Memory B cell (primary cell): Measurements from ENCODE around the gene INVS.
"Not testable (repeated sequence)": the region's sequence is repeated elsewhere in the genome, so short reads cannot be mapped to it uniquely, and the experiment has no call there.

Experiments used
- ATAC-seq: fragments of 150-1000 bp; cut with Tn5 transposase; 2 replicates; pipeline ENCODE4 v1.10.0; 2021; ENCODE audit warnings: low read depth, mild to moderate bottlenecking, moderate library complexity
- DNase-seq, 2 donors: peaks; one replicate each; pipeline ENCODE4 v3.0.0; 2022; ENCODE audit warnings: low spot score in 2 of 2
- H3K27ac Mint-ChIP-seq: one replicate; pipeline ENCODE4 v1.8.0; 2022; ENCODE audit warnings: mild to moderate bottlenecking, moderate library complexity, mixed read lengths
- H3K27me3 Mint-ChIP-seq: one replicate; pipeline ENCODE4 v1.8.0; 2022; ENCODE audit warnings: mixed read lengths
- H3K36me3 Mint-ChIP-seq: one replicate; pipeline ENCODE4 v1.8.0; 2022; ENCODE audit warnings: mild to moderate bottlenecking, mixed read lengths
- H3K4me1 Mint-ChIP-seq: one replicate; pipeline ENCODE4 v1.8.0; 2022; ENCODE audit warnings: mixed read lengths
- H3K4me3 Mint-ChIP-seq: one replicate; pipeline ENCODE4 v1.8.0; 2022; ENCODE audit warnings: mild to moderate bottlenecking, moderate library complexity, mixed read lengths
- H3K9me3 Mint-ChIP-seq: one replicate; pipeline ENCODE4 v1.8.0; 2022; ENCODE audit warnings: mixed read lengths

The INVS gene

DNA sequence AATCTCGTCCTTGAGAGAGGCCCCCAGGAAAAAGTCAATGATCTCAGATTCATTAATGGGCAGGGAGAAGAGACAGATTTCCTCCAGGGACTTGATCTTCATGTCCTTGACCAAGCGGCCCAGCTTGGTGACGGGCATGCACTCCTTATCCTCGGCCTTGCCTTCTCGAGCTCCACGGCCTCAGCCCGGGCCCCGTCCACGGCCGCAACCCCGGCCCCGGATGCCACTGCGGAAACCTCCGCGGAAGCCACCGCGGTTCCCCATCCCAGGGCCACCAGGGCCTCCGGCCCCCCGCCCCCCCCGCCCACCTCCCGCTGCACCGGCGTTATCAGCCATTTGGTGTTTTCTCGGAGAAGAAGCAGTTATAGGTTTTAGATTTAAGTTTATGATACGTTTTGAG is 18.3 kb downstream of the INVS start:
- Mint-ChIP-seq H3K9me3 (no peaks in the 10 kb centered on the region), H3K36me3 (peaks cover 16% of the 10 kb centered on the region), H3K27me3 (no peaks in the 10 kb centered on the region), H3K27ac (no peak overlapping the region), H3K4me1 (peaks cover 9% of the 10 kb centered on the region), H3K4me3 (no peak overlapping the region)
- DNase-seq (no peak), ATAC-seq (no peak)

DNA sequence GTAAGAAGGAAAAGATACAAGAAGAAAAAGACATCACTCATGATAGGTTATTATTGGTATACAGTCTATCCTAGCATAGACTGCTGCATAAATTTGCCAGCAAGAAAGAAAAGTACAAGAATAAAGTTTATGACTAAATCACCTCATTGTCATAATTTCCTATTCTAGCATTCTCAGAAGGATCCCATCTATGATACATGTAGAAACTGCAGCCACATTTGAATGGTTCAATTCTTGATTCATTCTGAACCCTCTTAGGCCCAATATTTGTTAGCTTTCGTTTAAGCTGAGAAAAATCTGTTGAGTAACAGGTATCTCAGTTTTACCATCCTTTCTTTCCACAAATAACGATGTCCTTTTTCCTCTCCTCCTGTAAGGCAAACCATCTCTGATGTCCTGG is 21.2 kb downstream of the INVS start:
- Mint-ChIP-seq H3K27ac (peak overlapping the region; percentile 43), H3K9me3 (no peaks in the 10 kb centered on the region), H3K36me3 (peaks cover 16% of the 10 kb centered on the region), H3K4me1 (peaks cover 6% of the 10 kb centered on the region), H3K4me3 (no peak overlapping the region), H3K27me3 (no peaks in the 10 kb centered on the region)
- no peak for DNase-seq
- no peak for ATAC-seq

DNA sequence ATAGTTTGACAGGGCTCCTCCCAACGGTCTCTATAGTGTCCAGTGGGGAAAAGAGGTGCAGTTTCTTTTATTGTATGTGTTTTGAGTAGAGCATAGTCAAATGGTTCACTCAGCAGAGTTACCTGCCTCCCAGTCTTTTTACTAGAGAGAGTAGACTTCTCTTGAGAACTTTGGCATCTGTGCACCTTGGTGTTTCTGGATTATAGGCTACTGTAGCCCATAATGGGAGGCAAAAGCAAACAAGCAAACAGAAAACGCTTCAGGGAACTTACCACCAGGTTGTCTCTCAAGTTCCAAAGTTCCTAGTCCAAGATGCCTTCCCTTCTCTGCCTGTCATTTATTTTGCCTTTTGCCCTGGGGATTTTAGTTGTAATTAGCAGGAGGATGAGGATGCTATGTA is 26.2 kb downstream of the INVS start:
- no peak for ATAC-seq
- H3K27me3 Mint-ChIP-seq: no peaks in the 10 kb centered on the region
- H3K4me1 Mint-ChIP-seq: peaks cover 4% of the 10 kb centered on the region
- no peak for DNase-seq
- no peak overlapping the region for H3K27ac Mint-ChIP-seq
- peaks cover 22% of the 10 kb centered on the region for H3K36me3 Mint-ChIP-seq
- no peaks in the 10 kb centered on the region for H3K9me3 Mint-ChIP-seq
- H3K4me3 Mint-ChIP-seq: no peak overlapping the region

DNA sequence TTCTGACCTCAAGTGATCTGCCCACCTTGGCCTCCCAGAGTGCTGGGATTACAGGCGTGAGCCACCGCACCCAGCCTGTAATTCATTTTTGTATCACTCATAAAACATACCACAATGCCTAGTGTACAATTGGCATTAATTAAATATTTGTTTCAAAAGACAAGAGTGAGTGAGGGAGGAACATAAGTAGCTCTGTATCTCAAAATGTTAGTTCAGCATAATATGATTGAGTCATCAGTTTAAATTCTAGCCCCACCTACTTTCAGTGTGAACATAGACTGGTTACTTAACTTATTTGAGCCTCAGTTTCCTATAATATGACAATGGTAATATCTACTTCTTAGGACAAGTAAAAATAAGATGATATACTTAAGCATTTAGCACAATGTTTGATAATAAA is 26.9 kb downstream of the INVS start:
- no peak for DNase-seq
- Mint-ChIP-seq H3K27me3 (no peaks in the 10 kb centered on the region), H3K4me3 (no peak overlapping the region), H3K9me3 (no peaks in the 10 kb centered on the region), H3K36me3 (peaks cover 19% of the 10 kb centered on the region), H3K27ac (no peak overlapping the region), H3K4me1 (no peaks in the 10 kb centered on the region)
- no peak for ATAC-seq

DNA sequence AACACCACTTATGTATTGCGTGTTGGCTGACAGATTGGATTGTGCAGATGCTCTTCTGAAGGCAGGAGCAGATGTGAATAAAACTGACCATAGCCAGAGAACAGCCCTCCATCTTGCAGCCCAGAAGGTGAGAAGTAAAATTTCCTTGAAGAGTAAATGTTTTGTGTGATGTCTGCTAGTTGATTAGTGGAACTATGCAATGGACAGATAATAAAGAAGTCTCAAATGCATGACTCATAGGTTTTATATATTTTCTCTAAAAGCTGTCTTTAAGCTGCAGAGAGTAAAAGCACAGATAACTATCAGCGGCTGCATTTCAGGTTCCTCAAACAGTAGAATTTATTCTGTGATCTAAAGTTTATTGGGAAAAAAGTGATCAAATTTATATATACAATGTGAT is 27.4 kb downstream of the INVS start:
- no peak for ATAC-seq
- peaks cover 20% of the 10 kb centered on the region for H3K36me3 Mint-ChIP-seq
- H3K4me1 Mint-ChIP-seq: no peaks in the 10 kb centered on the region
- no peak for DNase-seq
- H3K4me3 Mint-ChIP-seq: no peak overlapping the region
- H3K27ac Mint-ChIP-seq: no peak overlapping the region
- no peaks in the 10 kb centered on the region for H3K27me3 Mint-ChIP-seq
- no peaks in the 10 kb centered on the region for H3K9me3 Mint-ChIP-seq

DNA sequence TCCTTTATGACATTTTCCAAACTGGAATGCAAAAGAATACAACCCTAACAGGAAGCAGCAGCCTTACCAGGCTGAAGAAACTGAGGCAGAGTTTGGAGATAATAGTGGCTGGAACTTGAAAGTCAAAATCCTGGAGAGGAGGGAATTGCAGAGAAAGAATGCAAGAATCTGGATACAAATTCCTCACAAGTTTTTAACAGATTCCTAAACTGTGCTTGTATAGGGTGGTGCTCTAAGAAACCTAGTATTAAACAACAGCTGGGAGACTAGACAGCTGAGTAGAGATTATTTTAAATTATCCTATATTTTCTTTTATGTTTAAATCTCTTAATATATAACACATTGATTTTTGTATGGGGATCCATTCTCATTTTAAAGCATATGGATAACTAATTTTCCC is 30.7 kb downstream of the INVS start:
- Mint-ChIP-seq H3K27ac (no peak overlapping the region), H3K4me3 (no peak overlapping the region), H3K9me3 (no peaks in the 10 kb centered on the region), H3K27me3 (no peaks in the 10 kb centered on the region), H3K36me3 (peaks cover 38% of the 10 kb centered on the region), H3K4me1 (no peaks in the 10 kb centered on the region)
- DNase-seq: no peak
- no peak for ATAC-seq

DNA sequence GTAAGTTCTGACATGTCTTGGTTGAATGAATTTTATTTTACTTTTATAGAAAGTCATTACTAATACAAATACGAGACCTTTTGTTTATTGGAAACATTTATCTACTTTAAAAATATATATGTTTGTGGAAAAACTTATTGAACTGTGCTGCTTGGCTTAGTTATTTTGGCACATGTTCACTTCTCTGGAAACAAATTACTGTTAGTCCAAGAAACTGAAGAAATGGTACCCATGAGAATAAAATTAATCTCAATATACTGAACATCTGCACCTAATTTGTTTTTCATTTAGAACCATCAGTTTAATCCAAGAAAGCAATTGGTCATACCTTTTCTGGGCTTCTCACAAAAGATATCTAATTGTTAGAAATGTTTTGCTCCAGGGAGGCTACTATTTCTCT is 32.2 kb downstream of the INVS start:
- Mint-ChIP-seq H3K36me3 (peaks cover 37% of the 10 kb centered on the region), H3K4me1 (no peaks in the 10 kb centered on the region), H3K27ac (no peak overlapping the region), H3K27me3 (no peaks in the 10 kb centered on the region), H3K9me3 (no peaks in the 10 kb centered on the region), H3K4me3 (no peak overlapping the region)
- DNase-seq (no peak), ATAC-seq (no peak)

DNA sequence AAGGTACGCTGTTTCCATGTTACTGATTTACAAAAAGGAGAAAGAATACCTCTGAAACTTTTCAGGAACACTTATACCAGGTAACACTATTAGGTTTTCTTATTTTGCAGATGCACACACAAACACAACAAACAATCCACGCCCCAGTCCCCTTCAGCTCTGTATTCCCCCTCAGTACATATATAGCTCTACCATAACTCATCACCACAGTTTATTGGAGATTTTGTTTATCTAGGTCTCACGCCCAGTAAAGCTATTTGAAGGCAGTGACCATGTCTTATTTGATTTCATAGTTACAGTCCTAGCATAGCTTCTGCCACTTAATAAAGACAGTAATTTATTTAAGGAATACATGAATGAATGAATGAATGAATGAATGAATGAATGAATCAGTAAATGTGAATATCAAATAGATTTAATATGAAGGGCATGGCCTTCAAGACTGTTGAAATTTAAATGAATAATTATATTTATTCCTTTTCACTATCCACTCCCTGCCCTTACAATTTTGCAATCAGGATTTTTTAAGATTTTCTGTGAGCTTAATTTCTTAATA is 32.9 kb downstream of the INVS start:
- Mint-ChIP-seq H3K27me3 (no peaks in the 10 kb centered on the region), H3K36me3 (peaks cover 36% of the 10 kb centered on the region), H3K9me3 (no peaks in the 10 kb centered on the region), H3K27ac (no peak overlapping the region), H3K4me1 (peaks cover 2% of the 10 kb centered on the region), H3K4me3 (no peak overlapping the region)
- no peak for DNase-seq
- ATAC-seq: no peak

DNA sequence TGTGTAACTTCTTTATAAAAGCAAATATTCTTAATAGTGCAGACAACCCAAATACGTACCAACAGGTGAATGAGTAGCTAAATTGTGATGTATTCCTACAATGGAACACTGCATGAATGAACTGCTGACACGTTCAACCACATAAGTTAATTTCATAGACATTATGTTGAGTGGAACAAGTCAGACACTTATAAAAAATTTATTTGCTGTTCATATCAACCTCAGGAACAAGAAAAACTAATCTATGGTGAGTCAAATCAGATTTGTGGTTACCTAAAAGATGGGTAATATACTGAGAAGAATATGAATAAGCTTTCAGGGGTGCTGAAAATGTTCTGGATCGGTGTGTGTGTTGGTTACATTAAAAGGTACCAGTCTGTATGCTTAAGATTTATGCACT is 35.7 kb downstream of the INVS start:
- Mint-ChIP-seq H3K27ac (no peak overlapping the region), H3K4me3 (no peak overlapping the region), H3K36me3 (peaks cover 29% of the 10 kb centered on the region), H3K27me3 (no peaks in the 10 kb centered on the region), H3K4me1 (peaks cover 2% of the 10 kb centered on the region), H3K9me3 (no peaks in the 10 kb centered on the region)
- DNase-seq (no peak), ATAC-seq (no peak)

DNA sequence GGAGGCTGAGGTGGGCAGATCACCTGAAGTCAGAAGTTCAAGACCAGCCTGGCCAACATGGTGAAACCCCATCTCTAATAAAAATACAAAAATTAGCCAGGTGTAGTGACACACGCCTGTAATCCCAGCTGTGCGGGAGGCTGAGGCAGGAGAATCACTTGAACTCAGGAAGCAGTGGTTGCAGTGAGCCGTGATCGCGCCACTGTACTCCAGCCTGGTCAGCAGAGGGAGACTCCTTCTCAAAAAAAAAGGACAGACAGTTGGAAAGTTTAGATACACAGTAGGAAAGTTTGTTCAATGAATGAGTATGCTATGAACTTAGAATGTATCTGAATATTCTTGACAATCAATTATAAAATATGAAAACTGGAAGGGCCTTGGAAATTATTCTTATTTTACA is 37.8 kb downstream of the INVS start:
- H3K36me3 Mint-ChIP-seq: peaks cover 23% of the 10 kb centered on the region
- not testable (repeated sequence) for H3K27me3 Mint-ChIP-seq, H3K27ac Mint-ChIP-seq, H3K4me1 Mint-ChIP-seq, ATAC-seq, DNase-seq, H3K4me3 Mint-ChIP-seq, H3K9me3 Mint-ChIP-seq

DNA sequence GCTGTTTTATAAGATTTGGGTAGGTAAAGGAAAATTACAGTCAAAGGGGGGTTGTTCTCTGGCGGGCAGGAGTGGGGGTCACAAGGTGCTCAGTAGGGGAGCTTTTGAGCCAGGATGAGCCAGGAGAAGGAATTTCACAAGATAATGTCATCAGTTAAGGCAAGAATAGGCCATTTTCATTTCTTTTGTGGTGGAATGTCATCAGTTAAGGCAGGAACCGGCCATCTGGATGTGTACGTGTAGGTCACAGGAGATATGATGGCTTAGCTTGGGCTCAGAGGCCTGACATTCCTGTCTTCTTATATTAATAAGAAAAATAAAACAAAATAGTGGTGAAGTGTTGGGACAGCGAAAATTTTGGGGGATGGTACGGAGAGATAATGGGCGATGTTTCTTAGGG is 41.3 kb downstream of the INVS start:
- H3K27me3 Mint-ChIP-seq, H3K4me1 Mint-ChIP-seq, DNase-seq, ATAC-seq, H3K4me3 Mint-ChIP-seq, H3K9me3 Mint-ChIP-seq, H3K27ac Mint-ChIP-seq: not testable (repeated sequence)
- H3K36me3 Mint-ChIP-seq: peaks cover 12% of the 10 kb centered on the region

DNA sequence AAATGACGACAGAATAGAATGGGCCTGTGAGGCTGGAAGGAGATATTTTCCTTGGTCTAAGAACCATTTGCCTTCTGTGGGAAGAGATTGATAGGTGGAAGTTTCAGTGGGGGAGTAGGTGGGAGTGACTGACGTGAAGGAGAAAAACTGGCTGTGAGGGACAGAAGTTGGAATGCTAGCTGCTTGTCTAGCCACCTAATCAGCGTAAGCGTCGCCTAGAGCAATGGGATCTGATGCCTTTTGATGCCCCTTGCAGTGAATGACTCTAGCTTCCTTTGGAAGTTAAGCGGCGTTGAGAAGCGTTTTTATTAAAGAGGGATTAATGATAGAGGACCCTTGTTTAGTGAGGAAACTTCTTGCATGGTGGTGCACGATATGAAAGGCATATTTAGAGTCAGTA is 42.8 kb downstream of the INVS start:
- H3K27me3 Mint-ChIP-seq, ATAC-seq, H3K9me3 Mint-ChIP-seq, H3K4me1 Mint-ChIP-seq, H3K4me3 Mint-ChIP-seq, DNase-seq, H3K27ac Mint-ChIP-seq: not testable (repeated sequence)
- H3K36me3 Mint-ChIP-seq: peaks cover 13% of the 10 kb centered on the region

DNA sequence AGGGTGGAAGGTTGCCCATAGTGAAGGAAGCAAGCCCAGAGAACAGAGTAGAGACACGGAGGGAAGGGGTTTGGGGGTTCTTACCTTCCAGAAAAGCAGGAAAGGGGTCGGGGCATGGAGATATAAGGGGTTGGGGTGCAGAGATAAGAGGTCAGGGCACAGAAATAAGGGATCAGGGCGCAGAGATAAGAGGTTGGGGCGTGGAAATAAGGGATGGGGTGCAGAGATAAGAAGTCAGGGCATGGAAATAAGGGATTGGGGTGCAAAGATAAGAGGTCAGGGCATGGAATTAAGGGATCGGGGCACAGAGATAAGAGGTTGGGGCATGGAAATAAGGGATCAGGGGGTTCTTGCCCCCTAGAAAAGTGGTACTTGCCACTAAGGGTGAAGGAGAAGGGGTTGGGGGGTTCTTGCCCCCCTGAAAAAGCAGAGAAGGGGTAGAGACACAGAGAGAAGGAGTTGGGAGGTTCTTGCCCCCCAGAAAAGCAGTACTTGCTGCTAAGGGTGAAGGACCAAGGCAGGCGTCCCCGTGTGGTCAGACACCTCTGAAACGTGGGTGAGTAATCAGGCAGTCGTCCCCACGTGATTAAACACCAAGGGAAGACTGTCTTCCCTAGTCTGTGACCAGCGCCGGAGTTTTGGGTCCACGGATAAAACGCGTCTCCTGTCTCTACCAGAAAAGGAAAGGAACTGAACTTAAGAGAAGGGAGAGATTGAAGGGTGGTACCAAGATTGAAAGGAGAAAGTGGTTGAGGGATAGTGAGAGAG is 46.3 kb downstream of the INVS start:
- not testable (repeated sequence) for DNase-seq

DNA sequence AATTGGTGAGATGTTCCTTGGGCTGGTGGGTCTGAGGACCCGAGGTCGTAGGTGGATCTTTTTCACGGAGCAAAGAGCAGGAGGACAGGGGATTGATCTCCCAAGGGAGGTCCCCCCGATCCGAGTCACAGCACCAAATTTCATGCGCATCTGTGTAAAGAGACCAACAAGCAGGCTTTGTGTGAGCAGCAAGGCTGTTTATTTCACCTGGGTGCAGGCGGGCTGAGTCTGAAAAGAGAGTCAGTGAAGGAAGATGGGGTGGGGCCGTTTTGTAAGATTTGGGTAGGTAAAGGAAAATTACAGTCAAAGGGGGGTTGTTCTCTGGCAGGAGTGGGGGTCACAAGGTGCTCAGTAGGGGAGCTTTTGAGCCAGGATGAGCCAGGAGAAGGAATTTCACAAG is 46.9 kb downstream of the INVS start:
- H3K4me1 Mint-ChIP-seq, H3K36me3 Mint-ChIP-seq, H3K27me3 Mint-ChIP-seq, H3K4me3 Mint-ChIP-seq, DNase-seq, H3K9me3 Mint-ChIP-seq, ATAC-seq, H3K27ac Mint-ChIP-seq: not testable (repeated sequence)

More for the DNA sequence above, 46.3 kb downstream of the INVS start:
- not testable (repeated sequence) for H3K4me3 Mint-ChIP-seq, H3K27me3 Mint-ChIP-seq, ATAC-seq, H3K27ac Mint-ChIP-seq, H3K36me3 Mint-ChIP-seq, H3K4me1 Mint-ChIP-seq, H3K9me3 Mint-ChIP-seq

DNA sequence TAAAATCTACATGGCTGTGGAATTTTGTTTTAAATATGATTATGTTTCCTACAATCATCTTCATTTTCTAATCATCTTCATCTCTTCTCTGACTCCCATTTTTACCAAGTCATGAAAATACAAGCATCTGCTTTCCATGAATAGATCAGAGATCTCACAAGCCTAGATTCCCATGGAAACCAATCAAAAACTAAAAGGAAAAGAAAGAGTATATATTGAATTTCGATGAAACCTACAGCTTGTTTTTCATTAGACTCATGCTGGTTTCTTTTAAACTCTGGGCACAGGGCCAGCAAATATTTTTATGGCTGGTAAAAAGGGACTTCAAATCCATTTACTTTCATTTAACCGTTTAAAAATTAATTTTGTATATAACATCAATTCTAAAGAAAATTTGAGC is 51.2 kb downstream of the INVS start:
- Mint-ChIP-seq H3K9me3 (no peaks in the 10 kb centered on the region), H3K27ac (no peak overlapping the region), H3K4me3 (no peak overlapping the region), H3K27me3 (no peaks in the 10 kb centered on the region), H3K36me3 (peaks cover 4% of the 10 kb centered on the region), H3K4me1 (no peaks in the 10 kb centered on the region)
- DNase-seq (no peak), ATAC-seq (no peak)
